GM18526 (cell line): Measurements from ENCODE around the gene OMA1.

Experiments
- POLR2A ChIP-seq: IDR thresholded peaks from 3 replicates; pipeline ENCODE4 v1.6.1; 2011; ENCODE audit not compliant: insufficient read length; ENCODE audit errors: extremely low read depth

Gene OMA1

GRCh38 chr1:58551186-58552140 is 4.9 kb upstream of the OMA1 start:
- no peak for TF ChIP-seq POLR2A

DNA sequence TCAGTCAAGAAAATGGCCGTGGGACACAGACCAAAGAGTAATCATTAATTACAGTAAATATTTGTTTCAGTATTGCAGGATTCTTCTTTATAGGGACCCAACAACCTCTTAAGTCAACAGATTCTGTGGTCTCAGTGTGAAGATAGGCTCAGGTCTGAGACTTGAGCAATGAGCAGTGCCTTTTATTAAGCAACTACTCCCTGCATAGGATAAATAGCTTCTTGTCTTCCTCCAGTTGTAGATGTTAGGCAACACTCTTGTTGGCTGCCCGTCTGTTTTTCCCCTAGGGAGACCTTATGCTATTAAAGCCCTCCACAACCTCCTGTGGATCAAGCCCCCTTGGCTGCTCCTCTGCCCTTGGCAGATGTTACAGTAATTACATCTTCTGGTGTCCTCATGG is 1.8 kb upstream of the OMA1 start:
- TF ChIP-seq POLR2A = no peak

- no peak for TF ChIP-seq POLR2A
Measured at GRCh38 chr1:58545591-58546519, 671 bp downstream of the OMA1 start.

GRCh38 chr1:58543260-58543659 is 3.3 kb downstream of the OMA1 start:
- no peak for TF ChIP-seq POLR2A

GRCh38 chr1:58539553-58539952 is 7.0 kb downstream of the OMA1 start:
- no peak for TF ChIP-seq POLR2A

GRCh38 chr1:58538821-58539220 is 7.7 kb downstream of the OMA1 start:
- TF ChIP-seq POLR2A = no peak

DNA sequence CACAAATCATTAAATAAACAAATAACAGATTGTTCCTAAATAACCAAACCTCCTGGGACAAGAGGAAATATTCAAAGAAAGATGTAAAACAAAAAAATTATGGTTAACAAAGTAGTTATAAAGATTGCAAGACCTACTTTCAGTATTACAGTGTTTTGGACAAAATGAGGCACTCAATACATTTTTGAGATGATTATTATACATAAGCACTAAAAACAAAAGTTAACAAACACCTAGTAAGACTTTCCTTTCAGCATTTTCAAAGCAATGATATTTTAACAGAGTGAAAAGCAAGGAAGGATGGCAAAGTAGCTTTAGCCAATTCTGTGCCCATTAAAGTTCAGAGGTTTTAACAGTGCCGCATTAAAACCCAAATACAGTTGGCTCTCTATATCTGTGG is 17.2 kb downstream of the OMA1 start:
- TF ChIP-seq POLR2A = no peak

DNA sequence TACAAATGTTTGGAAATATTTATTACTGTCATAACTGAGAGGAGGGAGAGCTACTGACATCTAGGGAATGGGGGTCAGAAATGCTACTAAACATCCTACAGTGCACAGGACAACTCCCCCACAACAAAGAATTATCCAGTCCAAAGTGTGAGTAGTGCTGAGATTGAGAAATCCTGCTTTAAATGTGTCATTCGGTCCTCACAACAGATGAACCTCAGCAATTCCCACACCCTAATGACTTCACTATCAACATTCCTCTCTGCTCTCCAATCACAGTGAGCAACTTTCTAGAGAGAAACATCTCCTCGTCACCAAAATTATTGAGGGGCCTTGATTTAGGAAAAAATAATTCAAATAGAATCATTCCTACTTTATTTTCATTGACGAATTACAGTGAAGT is 18.0 kb downstream of the OMA1 start:
- no peak for TF ChIP-seq POLR2A

GRCh38 chr1:58524353-58524945 is 22.1 kb downstream of the OMA1 start:
- no peak for TF ChIP-seq POLR2A

- TF ChIP-seq POLR2A = no peak
Measured at GRCh38 chr1:58515794-58516401, 30.6 kb downstream of the OMA1 start.

DNA sequence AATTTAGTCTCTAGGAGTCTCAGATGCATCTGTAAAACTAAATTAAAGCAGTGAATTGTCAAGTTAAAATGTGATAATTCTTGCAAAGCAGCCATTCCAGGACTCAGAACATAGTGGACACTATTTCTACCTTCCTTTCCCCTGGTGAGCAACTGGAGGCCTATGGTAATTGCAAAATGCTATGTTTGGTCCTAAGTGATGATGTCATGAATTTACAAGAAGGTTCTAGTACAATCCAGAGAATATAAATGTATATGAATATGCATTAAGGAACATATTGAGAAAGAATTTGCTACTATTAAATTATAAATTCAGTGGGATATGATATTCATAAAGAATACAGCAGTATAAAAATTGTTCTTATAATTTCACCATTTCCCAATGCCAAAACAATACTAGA is 32.6 kb downstream of the OMA1 start:
- no peak for TF ChIP-seq POLR2A

DNA sequence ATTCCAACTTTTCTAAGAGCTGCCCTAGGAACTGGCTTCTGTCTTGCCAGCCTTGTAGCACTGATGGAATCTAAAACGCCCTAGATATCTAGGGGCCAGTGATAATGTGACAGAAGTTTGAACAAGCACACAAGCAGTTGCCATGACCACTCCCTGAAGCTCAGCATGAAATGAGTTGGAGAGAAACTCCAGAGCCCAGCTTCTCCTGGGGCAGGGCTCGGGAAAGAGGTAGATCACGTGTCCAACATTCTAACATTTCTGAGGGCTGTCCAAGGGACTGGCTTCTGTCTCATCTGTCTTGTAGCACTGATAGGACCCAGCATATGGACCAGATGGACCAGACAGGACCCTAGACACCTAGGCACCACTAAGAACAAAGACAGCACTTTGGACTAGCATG is 37.9 kb downstream of the OMA1 start:
- TF ChIP-seq POLR2A = no peak

GRCh38 chr1:58505286-58505685 is 41.2 kb downstream of the OMA1 start:
- TF ChIP-seq POLR2A = no peak

DNA sequence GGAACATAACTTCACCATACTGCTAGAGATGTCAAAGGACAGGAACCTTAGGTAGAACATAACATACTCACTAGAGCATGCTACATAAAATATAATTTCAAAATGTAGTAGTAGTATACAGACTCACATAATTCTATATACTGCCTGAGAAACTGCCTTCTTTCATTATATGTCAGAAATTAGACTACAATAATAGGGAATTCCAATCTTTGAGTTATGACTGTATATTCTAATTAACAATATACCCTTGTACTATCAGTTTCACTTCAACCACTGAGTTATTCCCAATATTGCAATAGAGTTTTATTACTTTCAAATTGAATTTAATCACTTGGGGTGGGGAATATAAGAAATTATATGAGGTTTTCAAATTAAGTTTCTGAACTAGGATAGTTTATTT is 44.0 kb downstream of the OMA1 start:
- TF ChIP-seq POLR2A = no peak

DNA sequence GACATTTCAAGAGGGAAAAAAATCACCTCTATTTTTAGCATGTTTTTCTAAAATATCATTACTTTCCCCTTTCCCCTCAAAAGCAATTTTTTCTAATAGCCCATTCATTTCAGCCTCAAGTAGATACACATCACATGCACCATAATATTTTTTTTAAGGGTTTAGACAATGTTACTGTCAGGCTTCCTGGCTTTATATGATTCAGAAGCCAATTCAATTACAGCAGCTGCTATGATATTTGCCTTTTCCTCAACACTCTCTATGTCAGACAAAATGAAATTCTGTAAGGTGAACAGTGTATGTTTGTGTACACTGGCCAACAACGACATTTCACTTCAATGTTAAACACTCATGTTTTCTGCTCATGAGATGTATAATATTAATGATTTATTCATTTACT is 46.5 kb downstream of the OMA1 start:
- no peak for TF ChIP-seq POLR2A
